ENCODE data around the gene TRIO. TPM values are rescaled to one million over a fixed set of nuclear protein-coding genes. Genes with fewer than 3 reads are reported as not detected.
A peak's percentile ranks its signal among the peaks of the same experiment; 100 is the strongest.

TRIO gene
- total and polyA plus RNA-seq, 10 of the 15 experiments (the other 5 are each of a cell fraction or from before 2014, with no cell fraction given) = 5.1 to 96.4 (median 44.6) TPM

DNA sequence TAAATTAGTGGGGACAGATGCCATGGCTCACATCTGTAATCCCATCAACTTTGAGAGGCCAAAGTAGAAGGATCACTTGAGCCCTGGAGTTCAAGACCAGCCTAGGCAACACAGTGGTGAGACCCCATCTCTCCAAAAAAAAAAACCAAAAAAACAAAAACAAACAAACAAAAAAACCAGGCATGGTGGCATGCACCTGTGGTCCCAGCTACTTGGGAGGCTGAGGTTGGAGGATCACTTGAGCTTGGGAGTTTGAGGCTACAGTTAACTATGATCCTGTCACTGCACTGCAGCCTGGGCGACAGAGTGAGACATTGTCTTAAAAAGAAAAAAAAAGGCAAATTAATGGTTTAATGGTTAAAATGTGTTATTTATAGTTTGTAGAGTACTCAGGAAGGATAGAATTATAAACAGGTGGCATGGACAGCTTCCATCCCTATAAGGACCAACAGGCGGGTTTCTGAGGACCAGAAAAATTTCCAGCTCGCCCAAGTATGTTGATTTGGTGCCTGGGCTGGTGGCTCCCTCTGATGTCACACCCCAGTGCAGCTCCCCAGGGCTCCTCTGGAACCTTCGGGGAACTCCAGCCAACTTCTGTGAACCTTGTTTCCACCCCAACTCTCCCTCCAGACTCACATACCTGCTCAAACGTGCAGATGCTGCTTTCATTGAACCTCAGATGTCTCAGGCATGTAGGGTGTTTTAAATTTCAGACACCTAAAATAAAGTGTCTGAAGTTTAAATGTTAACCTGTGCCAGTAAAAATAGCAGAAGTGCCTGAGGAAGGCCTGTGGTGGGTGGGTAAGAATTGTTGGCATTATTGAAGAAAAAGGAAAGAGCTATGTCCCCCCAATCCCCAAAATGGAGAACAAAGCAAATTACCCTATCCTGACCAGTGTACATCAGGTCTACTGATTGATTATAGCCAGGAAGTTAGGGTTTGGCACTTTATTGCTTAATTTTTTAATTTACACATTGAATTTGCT lies 69.0 kb downstream of the TRIO start (continued):
- TF ChIP-seq SMAD1 (IDR thresholded peaks at IDR 0.05; ENCODE audit: low read depth, partially characterized antibody) (no peak), CHD1 (IDR thresholded peaks at IDR 0.05; ENCODE audit: low read depth, low read length) (no peak), ZNF207 (IDR thresholded peaks at IDR 0.05; ENCODE audit: borderline replicate concordance) (no peak), PAX5 (IDR thresholded peaks at IDR 0.05; ENCODE audit: borderline replicate concordance, low read depth, low read length) (peak; percentile 45; the same call in 1 of the 2 replicates), WRNIP1 (IDR thresholded peaks at IDR 0.05; ENCODE audit: borderline replicate concordance, low read depth, low read length) (no peak), YBX1 (IDR thresholded peaks at IDR 0.05) (no peak), ZNF274 (IDR thresholded peaks at IDR 0.05; ENCODE audit: insufficient read depth, insufficient read length) (no peak), KLF5 (IDR thresholded peaks at IDR 0.05; ENCODE audit: partially characterized antibody) (no peak), IRF4 (IDR thresholded peaks at IDR 0.05; ENCODE audit: low read depth, low read length) (no peak), ZNF384 (IDR thresholded peaks at IDR 0.05; ENCODE audit: borderline replicate concordance, low read depth, low read length) (no peak), IKZF2 (IDR thresholded peaks at IDR 0.05) (peak; percentile 54 to 55; a peak in 2 of 4 replicates), RFX5 (IDR thresholded peaks at IDR 0.05; ENCODE audit: low read depth, low read length) (no peak), EP300 (IDR thresholded peaks at IDR 0.05; ENCODE audit: borderline replicate concordance in 1 of 2, control insufficient read depth in 1 of 2, low read depth in 2 of 2, low read length in 2 of 2) (peak; percentile 13 to 48; a peak in 1 of 4 replicates)
- TF ChIP-seq, protein P1, sequence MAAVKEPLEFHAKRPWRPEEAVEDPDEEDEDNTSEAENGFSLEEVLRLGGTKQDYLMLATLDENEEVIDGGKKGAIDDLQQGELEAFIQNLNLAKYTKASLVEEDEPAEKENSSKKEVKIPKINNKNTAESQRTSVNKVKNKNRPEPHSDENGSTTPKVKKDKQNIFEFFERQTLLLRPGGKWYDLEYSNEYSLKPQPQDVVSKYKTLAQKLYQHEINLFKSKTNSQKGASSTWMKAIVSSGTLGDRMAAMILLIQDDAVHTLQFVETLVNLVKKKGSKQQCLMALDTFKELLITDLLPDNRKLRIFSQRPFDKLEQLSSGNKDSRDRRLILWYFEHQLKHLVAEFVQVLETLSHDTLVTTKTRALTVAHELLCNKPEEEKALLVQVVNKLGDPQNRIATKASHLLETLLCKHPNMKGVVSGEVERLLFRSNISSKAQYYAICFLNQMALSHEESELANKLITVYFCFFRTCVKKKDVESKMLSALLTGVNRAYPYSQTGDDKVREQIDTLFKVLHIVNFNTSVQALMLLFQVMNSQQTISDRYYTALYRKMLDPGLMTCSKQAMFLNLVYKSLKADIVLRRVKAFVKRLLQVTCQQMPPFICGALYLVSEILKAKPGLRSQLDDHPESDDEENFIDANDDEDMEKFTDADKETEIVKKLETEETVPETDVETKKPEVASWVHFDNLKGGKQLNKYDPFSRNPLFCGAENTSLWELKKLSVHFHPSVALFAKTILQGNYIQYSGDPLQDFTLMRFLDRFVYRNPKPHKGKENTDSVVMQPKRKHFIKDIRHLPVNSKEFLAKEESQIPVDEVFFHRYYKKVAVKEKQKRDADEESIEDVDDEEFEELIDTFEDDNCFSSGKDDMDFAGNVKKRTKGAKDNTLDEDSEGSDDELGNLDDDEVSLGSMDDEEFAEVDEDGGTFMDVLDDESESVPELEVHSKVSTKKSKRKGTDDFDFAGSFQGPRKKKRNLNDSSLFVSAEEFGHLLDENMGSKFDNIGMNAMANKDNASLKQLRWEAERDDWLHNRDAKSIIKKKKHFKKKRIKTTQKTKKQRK (IDR thresholded peaks at IDR 0.05; ENCODE audit: low read depth, low read length) = no peak
- TF ChIP-seq, protein P2, sequence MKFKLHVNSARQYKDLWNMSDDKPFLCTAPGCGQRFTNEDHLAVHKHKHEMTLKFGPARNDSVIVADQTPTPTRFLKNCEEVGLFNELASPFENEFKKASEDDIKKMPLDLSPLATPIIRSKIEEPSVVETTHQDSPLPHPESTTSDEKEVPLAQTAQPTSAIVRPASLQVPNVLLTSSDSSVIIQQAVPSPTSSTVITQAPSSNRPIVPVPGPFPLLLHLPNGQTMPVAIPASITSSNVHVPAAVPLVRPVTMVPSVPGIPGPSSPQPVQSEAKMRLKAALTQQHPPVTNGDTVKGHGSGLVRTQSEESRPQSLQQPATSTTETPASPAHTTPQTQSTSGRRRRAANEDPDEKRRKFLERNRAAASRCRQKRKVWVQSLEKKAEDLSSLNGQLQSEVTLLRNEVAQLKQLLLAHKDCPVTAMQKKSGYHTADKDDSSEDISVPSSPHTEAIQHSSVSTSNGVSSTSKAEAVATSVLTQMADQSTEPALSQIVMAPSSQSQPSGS (IDR thresholded peaks at IDR 0.05; ENCODE audit: low read length) = peak; percentile 9
- TF ChIP-seq, protein P3, sequence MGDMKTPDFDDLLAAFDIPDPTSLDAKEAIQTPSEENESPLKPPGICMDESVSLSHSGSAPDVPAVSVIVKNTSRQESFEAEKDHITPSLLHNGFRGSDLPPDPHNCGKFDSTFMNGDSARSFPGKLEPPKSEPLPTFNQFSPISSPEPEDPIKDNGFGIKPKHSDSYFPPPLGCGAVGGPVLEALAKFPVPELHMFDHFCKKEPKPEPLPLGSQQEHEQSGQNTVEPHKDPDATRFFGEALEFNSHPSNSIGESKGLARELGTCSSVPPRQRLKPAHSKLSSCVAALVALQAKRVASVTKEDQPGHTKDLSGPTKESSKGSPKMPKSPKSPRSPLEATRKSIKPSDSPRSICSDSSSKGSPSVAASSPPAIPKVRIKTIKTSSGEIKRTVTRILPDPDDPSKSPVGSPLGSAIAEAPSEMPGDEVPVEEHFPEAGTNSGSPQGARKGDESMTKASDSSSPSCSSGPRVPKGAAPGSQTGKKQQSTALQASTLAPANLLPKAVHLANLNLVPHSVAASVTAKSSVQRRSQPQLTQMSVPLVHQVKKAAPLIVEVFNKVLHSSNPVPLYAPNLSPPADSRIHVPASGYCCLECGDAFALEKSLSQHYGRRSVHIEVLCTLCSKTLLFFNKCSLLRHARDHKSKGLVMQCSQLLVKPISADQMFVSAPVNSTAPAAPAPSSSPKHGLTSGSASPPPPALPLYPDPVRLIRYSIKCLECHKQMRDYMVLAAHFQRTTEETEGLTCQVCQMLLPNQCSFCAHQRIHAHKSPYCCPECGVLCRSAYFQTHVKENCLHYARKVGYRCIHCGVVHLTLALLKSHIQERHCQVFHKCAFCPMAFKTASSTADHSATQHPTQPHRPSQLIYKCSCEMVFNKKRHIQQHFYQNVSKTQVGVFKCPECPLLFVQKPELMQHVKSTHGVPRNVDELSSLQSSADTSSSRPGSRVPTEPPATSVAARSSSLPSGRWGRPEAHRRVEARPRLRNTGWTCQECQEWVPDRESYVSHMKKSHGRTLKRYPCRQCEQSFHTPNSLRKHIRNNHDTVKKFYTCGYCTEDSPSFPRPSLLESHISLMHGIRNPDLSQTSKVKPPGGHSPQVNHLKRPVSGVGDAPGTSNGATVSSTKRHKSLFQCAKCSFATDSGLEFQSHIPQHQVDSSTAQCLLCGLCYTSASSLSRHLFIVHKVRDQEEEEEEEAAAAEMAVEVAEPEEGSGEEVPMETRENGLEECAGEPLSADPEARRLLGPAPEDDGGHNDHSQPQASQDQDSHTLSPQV (IDR thresholded peaks at IDR 0.05) = no peak
- TF ChIP-seq, protein P4, sequence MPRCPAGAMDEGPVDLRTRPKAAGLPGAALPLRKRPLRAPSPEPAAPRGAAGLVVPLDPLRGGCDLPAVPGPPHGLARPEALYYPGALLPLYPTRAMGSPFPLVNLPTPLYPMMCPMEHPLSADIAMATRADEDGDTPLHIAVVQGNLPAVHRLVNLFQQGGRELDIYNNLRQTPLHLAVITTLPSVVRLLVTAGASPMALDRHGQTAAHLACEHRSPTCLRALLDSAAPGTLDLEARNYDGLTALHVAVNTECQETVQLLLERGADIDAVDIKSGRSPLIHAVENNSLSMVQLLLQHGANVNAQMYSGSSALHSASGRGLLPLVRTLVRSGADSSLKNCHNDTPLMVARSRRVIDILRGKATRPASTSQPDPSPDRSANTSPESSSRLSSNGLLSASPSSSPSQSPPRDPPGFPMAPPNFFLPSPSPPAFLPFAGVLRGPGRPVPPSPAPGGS (IDR thresholded peaks at IDR 0.05; ENCODE audit: borderline replicate concordance, insufficient read depth, low read depth, low read length, poor library complexity, severe bottlenecking) = no peak
- TF ChIP-seq, protein P5, sequence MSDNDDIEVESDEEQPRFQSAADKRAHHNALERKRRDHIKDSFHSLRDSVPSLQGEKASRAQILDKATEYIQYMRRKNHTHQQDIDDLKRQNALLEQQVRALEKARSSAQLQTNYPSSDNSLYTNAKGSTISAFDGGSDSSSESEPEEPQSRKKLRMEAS (IDR thresholded peaks at IDR 0.05; ENCODE audit: low read depth, low read length) = no peak
